GM18498 (cell line): ENCODE results near the gene TMEM14B.
"Not testable (repeated sequence)": the region's sequence is repeated elsewhere in the genome, so short reads cannot be mapped to it uniquely, and the experiment has no call there.

Source experiments
- ATAC-seq: cut with Tn5 transposase; IDR thresholded peaks from one replicate; pipeline ENCODE4 v1.9.1; 2021; ENCODE audit warnings: mild to moderate bottlenecking, moderate library complexity; ENCODE audit not compliant: unreplicated experiment

The TMEM14B gene

DNA sequence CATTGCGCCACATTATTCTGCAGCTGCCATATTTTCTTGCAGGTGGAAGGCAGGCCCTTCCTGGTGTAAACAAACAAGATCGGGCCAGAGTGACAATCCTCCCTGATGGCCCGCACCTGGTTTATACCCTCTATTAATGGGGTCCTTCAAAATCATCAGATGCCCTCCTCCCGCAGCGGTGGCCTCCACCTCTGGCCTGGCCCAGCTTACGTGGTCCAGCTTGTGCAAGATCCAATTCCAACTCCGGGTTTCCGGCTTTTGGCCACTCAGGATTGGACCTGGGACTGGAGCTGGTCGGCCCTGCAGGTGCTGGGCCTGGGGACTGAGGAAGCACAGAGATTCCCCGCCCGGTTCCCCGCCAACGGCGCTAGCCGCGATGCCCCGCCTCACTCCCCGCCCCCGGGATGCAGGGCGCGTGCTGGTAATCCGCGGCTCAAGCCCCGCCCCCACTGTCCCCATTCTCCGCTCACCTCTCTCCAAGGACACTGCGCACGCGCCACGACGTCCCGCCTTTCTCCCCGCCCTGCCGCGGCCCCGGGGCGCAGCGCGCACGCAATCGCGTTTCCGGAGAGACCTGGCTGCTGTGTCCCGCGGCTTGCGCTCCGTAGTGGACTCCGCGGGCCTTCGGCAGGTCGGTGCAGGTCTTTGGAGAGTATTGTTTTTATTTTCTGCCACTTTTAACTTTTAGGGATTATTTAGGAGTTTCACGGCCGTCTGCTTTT, at the start of gene TMEM14B:
TMEM14B (plus strand) TSS at position 555 of the 722 bp plus-strand sequence. CDS start 1,441 bp downstream, outside the sequence.
- ATAC-seq, result peak; percentile 98

DNA sequence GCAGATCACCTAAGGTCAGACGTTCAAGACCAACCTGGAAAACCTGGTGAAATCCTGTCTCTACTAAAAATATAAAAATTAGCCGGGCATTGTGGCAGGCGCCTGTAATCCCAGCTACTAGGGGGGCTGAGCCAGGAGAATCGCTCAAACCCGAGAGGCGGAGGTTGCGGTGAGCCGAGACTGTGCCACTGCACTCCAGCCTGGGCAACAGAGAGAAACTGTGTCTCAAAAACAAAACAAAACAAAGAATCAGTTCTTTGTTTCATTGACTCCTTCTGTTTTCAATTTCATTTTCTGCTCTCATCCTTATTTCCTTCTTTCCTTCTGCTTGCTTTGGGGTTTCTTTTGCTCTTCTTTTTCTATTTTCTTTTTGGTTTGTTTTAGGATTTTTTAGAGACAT, 33.6 kb upstream of the TMEM14B start:
- peak; percentile 43 for ATAC-seq

DNA sequence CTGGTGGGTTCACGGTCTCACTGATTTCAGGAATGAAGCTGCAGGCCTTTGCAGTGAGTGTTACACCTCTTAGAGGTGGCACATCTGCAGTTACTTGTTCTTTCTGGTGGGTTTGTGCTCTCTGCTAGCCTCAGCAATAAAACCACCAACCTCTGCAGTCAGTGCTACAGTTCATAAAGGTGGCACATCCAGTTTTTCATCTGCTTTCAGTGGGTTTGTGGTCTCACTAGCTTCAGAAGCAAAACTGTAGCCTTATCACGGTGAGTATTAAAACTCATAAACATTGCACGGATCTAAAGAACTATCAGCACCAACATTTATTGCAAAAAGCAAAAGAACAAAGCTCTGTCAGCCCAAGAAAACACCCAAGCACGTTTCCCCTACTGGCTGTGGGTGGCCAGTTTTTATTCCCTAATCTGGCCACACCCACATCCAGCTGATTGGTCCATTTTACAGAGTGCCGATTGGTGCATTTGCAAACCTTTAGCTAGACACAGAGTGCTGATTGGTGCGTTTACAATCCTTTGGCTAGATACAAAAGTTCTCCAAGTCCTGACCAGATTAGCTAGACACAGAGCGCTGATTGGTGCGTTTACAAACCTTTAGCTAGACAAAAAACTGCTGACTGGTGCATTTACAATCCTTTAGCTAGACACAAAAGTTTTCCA, 28.2 kb upstream of the TMEM14B start:
- ATAC-seq, result no peak

DNA sequence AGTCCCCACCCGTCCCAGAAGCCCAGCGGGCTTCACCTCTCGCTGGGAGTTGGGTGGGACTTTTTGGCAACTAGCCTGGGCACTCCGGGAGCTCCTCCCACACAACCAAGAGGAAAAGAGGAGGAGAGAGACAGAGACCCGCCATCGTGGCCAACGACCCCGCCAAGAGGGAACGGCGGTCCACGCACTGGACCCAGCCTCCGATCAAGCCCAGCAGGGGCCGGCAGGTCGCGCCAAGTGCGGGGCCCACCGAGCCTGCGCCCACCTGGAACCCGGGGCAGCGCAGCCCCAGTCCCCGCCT, 27.7 kb upstream of the TMEM14B start:
- no peak for ATAC-seq

DNA sequence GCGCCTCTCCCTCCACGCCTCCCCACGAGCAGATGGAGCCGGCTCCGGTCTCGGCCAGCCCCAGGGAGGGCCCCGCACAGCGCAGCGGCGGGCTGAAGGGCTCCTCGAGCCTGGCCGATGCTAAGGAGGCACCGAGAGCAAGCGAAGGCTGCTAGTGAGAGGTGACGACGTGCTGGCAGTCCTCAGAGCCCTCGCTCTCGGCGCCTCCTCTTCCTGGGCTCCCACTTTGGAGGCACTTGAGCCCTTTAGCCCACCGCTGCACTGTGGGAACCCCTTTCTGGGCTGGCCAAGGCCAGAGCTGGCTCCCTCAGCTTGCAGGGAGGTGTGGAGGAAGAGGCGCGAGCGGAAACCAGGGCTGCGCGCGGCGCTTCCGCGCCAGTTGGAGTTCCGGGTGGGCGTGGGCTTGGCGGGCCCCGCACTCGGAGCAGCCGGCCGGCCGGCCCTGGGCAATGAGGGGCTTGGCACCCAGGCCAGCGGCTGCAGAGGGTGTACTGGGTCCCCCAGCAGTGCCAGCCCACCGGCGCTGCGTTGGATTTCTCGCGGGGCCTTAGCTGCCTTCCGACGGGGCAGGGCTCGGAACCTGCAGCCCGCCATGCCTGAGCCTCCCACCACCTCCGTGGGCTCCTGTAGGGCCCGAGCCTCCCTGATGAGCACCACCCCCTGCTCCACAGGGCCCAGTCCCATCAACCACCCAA, 27.2 kb upstream of the TMEM14B start:
- ATAC-seq, result no peak

DNA sequence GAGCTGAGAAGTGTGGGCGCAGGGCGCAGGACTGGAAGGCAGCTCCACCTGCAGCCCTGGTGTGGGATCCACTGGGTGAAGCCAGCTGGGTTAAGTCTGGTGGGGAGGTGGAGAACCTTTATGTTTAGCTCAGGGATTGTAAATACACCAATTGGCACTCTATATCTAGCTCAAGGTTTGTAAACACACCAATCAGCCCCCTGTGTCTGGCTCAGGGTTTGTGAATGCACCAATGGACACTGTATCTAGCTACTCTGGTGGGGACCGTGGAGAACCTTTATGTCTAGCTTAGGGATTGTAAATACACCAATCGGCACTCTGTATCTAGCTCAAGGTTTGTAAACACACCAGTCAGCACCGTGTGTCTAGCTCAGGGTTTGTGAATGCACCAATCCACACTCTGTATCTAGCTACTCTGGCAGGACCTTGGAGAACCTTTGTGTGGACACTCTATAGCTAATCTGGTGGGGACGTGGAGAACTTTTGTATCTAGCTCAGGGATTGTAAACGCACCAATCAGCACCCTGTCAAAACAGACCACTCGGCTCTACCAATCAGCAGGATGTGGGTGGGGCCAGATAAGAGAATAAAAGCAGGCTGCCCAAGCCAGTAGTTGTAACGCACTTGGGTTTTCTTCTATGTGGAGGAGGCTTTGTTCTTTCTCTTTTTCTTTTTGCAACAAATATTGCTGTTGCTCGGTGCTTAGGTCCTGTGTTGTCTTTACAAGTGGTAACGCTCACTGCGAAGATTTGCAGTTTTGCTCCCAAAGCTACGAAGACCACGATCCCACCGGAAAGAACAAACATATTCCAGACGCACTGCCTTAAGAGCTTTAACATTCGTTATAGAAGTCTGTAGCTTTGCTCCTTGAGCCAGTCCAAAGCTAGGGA, 26.4 kb upstream of the TMEM14B start:
- not testable (repeated sequence) for ATAC-seq

DNA sequence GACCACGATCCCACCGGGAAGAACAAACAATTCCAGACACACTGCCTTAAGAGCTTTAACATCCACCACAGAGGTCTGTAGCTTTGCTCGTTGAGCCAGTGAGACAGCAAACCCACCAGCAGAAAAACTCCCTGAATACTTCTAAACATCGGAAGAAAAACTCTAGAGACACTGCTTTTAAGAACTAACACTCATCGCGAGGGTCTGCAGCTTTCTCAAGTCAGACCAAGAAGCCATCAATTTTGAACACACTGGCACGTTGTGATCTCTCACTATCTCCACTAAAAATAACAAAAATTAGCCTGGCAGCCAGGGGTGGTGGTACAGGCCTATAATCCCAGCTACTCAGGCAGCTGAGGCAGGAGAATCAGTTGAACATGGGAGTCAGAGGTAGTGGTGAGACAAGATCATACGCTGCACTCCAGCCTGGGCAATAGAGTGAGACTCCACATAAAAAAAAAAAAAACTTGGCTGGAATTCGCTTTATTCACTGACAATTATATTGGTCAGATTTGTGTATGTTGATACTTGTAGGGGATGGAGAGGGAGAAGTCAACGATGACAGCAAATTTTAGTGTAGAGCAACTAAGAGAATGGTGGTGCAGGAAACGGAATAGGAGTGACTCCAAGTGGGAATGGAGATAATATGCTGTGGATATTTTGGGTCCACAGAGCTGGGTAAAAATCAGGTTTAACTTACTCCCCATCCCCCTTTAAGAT, 25.6 kb upstream of the TMEM14B start:
- no peak for ATAC-seq

DNA sequence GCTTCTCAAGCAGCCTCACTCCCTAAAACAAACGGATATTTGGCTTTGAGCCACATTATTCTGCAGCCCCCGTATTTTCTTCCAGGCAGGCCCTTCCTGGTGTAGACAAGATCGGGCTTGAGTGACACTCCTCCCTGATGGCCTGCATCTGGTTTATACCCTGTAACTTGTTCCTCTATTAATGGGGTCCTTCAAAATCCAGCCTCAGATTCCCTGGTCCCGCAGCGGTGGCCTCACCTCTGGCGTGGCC, 25.1 kb upstream of the TMEM14B start:
- no peak for ATAC-seq

DNA sequence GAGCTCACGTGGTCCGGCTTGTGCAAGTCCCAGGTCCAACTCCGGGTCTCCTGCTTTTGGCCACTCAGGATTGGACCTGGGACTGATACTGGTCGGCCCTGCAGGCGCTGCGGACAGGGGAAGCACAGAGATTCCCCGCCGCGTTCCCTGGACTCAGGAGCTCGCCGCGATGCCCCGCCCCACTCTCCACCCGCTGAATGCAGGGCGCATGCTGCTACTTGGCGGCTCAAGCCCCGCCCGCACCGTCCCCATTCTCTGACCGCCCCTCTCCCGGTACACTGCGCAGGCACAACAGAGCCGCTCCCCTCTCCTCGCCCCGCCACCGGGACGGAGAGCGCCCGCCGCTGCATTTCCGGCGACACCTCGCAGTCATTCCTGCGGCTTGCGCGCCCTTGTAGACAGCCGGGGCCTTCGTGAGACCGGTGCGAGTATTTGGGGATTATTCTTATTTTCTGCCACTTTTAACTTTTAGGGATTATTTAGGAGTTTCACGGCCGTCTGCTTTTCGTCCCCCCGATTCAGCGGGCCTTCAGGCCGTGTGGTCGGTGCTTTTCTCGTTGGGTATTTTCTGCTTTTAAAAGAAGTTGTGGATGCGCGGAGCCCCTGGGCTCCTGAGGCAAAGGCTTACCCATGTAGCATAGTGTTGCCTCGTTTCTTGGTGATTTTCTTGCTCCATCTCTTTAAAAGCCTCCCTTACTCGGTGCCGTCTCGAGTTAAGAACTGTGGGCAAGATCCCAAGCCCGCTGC, 24.6 kb upstream of the TMEM14B start, which contains the start of gene TMEM14C:
TMEM14C (plus strand) TSS at position 251 of the 747 bp plus-strand sequence. CDS start 1,544 bp downstream, outside the sequence.
- peak; percentile 99 for ATAC-seq

DNA sequence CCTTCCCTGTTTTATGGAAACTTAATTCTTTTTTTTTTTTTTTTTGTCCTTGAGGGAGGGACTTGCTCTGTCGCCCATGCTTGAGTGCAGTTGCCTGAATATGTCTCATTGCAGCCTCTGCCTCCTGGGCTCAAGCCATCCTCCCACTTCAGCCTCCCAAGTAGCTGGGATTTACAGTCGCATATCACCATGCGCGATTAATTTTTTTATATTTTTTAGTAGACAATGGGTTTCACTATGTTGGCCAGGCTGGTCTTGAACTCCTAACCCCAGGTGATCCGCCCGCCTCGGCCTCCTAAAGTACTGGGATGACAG, 24.1 kb upstream of the TMEM14B start:
- no peak for ATAC-seq

DNA sequence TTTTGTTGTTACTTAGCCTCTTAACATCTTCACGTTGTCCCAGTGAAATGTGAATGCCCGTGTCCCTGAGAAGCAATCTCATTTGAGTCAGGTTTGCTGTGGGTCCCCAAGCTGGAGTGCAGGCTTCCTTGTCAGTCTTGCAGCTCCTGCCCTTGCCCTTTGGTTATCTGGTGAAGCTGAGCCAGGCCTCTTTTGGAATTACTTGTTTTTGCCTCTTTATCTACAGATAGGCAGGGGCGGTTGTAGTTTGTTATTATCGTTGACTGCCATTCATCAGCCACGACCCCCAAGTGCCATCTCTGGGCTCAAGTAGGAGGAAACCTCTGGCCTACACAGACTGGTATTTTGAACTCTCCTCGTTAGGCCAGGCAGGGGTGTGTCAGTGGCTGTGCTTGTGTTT, 22.6 kb upstream of the TMEM14B start:
- ATAC-seq, result no peak

DNA sequence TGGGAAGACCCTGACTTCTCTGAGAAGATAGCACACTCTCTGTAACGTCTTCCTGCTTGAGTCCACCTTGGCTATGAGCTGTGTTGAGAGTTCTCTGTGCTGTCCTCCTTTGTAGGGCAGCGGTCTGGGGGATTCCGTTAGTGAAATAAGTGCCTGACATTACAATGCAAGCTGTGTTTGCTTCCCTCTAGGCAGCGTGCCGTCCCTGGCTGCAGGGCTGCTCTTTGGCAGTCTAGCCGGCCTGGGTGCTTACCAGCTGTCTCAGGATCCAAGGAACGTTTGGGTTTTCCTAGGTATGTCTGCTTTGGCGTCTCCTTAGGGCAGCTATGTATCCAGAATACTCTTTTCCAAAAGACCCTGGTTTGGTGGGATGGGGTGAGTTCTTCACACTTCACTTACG, 21.9 kb upstream of the TMEM14B start:
- ATAC-seq, result no peak

DNA sequence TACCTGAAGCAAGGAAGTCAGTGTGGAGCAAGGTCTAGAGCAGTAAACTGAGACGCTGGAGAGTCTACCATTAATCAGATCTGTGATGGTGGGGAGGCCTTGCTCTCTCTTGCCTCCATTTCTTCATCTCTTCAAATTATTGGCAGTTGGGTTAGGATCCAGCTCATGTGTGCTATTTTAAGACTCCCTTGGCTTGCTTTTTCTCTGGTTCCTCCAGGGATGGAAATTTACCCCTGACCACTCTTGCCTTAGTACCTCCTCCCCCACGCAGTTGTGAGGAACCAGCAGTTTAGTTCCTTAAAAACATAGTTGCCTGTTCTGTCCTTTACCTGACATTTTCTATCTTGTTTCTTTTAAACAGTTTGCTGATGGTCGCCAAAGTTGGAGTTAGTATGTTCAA, 17.4 kb upstream of the TMEM14B start:
- ATAC-seq, result no peak

DNA sequence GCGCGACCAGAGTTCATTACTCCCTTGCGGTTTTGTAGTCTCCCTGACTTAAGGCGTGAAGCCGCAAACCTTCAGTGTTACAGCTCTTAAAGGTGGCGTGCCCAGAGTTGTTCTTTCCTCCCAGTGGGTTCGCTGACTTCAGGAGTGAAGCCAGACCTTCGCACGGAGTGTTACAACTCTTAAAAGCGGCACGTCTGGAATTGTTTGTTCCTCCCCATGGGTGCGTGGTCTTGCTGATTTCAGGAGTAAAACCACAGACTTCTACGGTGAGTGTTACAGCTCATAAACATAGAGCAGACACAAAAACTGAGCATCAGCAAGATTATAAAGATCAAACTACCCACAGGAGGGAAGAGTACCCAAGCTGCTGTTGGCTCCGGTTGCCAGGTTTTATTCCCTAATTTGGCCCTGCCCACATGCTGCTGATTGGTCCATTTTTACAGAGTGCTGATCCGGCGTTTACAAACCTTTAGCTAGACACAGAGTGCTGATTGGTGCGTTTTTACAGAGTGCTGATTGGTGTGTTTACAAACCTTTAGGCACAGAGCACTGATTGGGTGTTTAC, 14.4 kb upstream of the TMEM14B start:
- no peak for ATAC-seq

DNA sequence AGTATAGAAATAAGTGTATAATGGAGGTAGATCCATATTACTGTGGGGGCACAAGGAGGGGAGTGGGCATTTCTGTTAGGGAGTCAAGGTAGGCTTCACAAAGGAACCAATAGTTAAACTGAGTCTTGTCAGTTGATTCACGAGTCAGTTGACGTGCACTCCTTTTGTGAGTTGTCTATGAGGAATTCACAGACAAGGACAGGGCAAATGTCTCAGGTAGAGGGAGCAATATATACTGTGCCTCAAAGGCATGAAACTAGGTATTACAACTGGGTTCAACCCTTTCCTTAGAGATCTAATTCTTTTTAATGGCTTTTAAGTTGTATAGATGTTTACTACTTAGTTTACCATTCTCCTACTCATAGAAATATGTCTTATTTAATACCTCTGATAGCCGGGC, 13.7 kb upstream of the TMEM14B start:
- no peak for ATAC-seq

DNA sequence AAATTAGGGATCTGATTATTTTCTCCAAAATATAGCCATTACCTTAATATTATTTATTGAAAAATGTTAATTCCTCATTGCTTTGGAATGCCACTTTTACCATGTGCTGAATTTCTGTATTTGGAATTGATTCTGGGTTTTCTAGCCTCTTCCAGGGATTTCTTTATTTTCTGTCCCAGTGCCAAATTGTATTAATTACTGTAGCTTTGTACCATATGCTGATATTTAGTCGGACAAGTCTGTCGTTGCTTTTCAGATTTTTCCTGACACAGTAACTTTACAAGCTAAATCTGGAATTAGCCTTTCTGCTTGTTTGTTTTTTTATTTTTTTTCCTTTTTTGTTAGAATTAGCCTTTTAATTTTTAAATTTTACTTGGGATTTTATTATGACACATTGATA, 10.9 kb upstream of the TMEM14B start:
- no peak for ATAC-seq

DNA sequence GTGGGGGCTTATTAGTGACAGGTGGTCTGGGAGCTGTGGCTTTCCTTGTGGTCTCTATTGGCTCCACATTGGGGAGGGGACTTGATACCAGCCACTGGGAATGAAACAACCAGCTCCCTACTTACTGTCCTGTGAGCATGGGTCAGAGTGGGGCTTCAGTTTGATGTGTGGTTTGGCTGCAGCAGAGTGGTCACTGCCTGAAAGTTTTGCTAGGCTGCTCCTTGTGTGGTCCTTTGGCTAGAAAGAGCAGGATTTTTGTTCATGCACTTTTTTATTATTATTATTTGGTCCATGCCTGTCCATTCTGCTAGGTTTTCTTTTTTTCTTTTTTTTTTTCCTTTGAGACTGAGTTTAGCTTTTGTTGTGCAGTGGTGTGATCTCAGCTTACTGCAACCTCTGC, 7.5 kb upstream of the TMEM14B start:
- no peak for ATAC-seq

DNA sequence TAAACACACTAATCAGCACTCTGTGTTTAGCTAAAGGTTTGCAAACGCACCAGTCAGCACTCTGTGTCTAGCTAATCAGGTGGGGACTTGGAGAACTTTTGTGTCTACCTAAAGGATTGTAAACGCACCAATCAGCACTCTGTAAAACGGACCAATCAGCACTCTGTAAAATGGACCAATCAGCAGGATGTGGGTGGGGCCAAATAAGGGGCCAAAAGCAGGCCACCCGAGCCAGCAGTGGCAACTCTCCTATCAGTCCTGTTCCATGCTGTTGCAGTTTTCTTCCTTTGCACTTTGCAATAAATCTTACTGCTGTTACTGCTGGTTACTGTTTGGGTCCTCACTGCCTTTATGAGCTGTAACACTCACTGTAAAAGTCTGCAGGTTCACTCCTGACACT, 6.0 kb upstream of the TMEM14B start:
- not testable (repeated sequence) for ATAC-seq

DNA sequence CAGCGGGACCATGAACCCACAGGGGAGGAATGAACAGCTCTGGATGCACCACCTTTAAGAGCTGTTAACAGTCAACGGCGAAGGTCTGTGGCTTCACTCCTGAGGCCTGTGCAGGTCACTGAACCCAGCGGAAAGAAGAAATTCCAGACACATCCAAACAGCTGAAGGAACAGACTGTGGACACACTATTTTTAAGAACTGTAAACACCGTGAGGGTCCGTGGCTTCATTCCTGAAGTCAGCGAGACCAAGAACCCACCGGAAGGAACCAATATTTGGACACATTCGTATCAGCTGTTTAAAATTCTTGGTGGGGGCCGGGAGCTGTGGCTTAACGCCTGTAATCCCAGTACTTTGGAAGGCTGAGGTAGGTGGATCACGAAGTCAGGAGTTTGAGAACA, 5.4 kb upstream of the TMEM14B start:
- no peak for ATAC-seq

DNA sequence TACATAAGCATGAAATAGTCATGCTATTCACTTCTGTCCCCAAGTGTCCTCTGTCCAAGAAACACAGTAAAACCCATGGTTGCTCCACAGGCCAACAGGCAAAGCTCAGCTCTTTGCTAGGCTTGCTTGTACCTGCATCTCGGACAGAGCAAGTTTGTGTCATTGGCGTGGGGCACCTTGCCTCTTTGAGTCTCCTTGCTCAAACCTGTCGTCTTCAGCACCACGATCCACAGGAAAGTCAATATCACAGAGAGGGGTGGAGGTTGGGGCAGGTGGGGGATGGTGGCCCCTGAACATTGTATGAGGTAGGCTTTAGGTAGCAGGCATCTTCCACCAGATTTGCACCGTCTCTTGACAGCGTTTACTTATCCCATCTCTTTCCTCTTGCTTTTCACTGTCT, 4.1 kb upstream of the TMEM14B start:
- ATAC-seq, result no peak
